Transverse colon (tissue), 4 donors: ENCODE data around the gene PPP1R14D. TPM values are rescaled to one million over a fixed set of nuclear protein-coding genes. Genes with fewer than 3 reads are reported as not detected.
"Not testable (repeated sequence)": the region's sequence is repeated elsewhere in the genome, so short reads cannot be mapped to it uniquely, and the experiment has no call there.

ENCODE experiments used
- DNase-seq: peaks from one replicate; pipeline ENCODE4 v3.0.0-alpha.2; 2019
- H3K27ac ChIP-seq, 4 donors: fragments of 200-600 bp; sonication (generic); 2 replicates each; pipeline ENCODE4 v1.5.1; 2016 to 2018; ENCODE audit warnings: inconsistent platforms in 4 of 4
- H3K27me3 ChIP-seq: fragments of 200-600 bp; sonication (generic); 2 replicates; pipeline ENCODE4 v1.5.1; 2017; ENCODE audit warnings: inconsistent platforms
- H3K36me3 ChIP-seq, 4 donors: fragments of 200-600 bp; sonication (generic); 2 replicates each; pipeline ENCODE4 v1.5.1; 2017 to 2019; ENCODE audit warnings: inconsistent platforms in 4 of 4
- H3K4me1 ChIP-seq, 4 donors: fragments of 200-600 bp; sonication (generic); 2 replicates each; pipeline ENCODE4 v1.5.1; 2017 to 2020; ENCODE audit warnings: inconsistent platforms in 4 of 4
- H3K4me3 ChIP-seq, 4 donors: fragments of 200-600 bp; sonication (generic); 1 replicate in 1 of 4; 2 replicates in 3 of 4; pipeline versions ENCODE4 v1.5.1 to v1.6.1; 2017 to 2019; ENCODE audit warnings: inconsistent platforms in 4 of 4
- H3K9me3 ChIP-seq, 2 donors: fragments of 200-600 bp; sonication (generic); 2 replicates each; pipeline ENCODE4 v1.5.1; 2017 to 2019; ENCODE audit warnings: inconsistent platforms in 2 of 2
- EP300 ChIP-seq: sonication (generic); formaldehyde crosslinking; IDR thresholded peaks from one replicate; pipeline ENCODE4 v1.6.1; 2017; ENCODE audit warnings: antibody characterized with exemption, low read depth
- POLR2A ChIP-seq: fragments of 450-650 bp; IDR thresholded peaks from one replicate; pipeline ENCODE4 v1.6.1; 2016; ENCODE audit warnings: antibody characterized with exemption, mild to moderate bottlenecking, moderate library complexity
- POLR2AphosphoS5 ChIP-seq, 3 donors: sonication (generic); formaldehyde crosslinking; IDR thresholded peaks; one replicate each; pipeline ENCODE4 v1.6.1; 2016; ENCODE audit warnings: antibody characterized with exemption in 3 of 3
- WGBS, 2 donors: methylation state at CpG; one replicate each; pipeline ENCODE4 v1.1.5; 2018; ENCODE audit warnings: low coverage in 1 of 2; 5-methylcytosine and 5-hydroxymethylcytosine counted together
- in situ Hi-C, 4 donors: fragments of 200-750 bp; cut with MboI; loops; one replicate each; pipeline versions ENCODE4 v1.15.0 to v1.15.1; 2017; ENCODE audit warnings: low sequenced_read_pairs in 3 of 4, low pct_ligation_motif_present in 1 of 4, low pct_unique_long_range_greater_than_20kb in 1 of 4
- intact Hi-C: fragments of 100-400 bp; cut with DNase I; formaldehyde crosslinking; loops from one replicate; pipeline ENCODE4 v1.15.1; 2023; ENCODE audit warnings: low total_unique reads
- total RNA-seq, 4 donors: library from RNA; depleted of rRNA; stranded (reverse); fragments of >200 nt; gene quantifications; one replicate each; pipeline ENCODE4 v1.1.0, GENCODE V29; 2016
- TF ChIP-seq, protein P1 (sequence below), 5 experiments: fragments of 200-600 bp in 3 of 5; fragments of 450-650 bp in 2 of 5; sonication (generic) in 3 of 5; IDR thresholded peaks; 1 replicate in 2 of 5; 2 replicates in 3 of 5; pipeline ENCODE4 v1.5.1; 2016 to 2017; ENCODE audit warnings: antibody characterized with exemption in 5 of 5, inconsistent platforms in 3 of 5, mild to moderate bottlenecking in 2 of 5, moderate library complexity in 1 of 5

The PPP1R14D gene
- total RNA-seq, 4 donors from 2014 or later, result 19.5 to 256 (median 144) TPM

- H3K4me1 ChIP-seq, result peaks cover 4 to 36% (median 29%) of the 10 kb centered on the region in 4 donors
- DNase-seq, result no peak
- in situ Hi-C loops, result no loop called here
- no peak overlapping the region for H3K4me3 ChIP-seq
- intact Hi-C loops, result no loop called here
- TF ChIP-seq, protein P1, sequence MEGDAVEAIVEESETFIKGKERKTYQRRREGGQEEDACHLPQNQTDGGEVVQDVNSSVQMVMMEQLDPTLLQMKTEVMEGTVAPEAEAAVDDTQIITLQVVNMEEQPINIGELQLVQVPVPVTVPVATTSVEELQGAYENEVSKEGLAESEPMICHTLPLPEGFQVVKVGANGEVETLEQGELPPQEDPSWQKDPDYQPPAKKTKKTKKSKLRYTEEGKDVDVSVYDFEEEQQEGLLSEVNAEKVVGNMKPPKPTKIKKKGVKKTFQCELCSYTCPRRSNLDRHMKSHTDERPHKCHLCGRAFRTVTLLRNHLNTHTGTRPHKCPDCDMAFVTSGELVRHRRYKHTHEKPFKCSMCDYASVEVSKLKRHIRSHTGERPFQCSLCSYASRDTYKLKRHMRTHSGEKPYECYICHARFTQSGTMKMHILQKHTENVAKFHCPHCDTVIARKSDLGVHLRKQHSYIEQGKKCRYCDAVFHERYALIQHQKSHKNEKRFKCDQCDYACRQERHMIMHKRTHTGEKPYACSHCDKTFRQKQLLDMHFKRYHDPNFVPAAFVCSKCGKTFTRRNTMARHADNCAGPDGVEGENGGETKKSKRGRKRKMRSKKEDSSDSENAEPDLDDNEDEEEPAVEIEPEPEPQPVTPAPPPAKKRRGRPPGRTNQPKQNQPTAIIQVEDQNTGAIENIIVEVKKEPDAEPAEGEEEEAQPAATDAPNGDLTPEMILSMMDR (IDR thresholded peaks at IDR 0.05), result no peak
- TF ChIP-seq EP300, result no peak
- no peak for TF ChIP-seq POLR2AphosphoS5 (IDR thresholded peaks at IDR 0.05)
- TF ChIP-seq POLR2A, result no peak
- H3K27me3 ChIP-seq, result peaks cover 7% of the 10 kb centered on the region
- 75% methylated on average over 1 of the region's 1 CpG; no CpG with 5 or more reads in 1 of the 2 donors for WGBS, 2 donors
- no peaks in the 10 kb centered on the region for H3K9me3 ChIP-seq
- no peaks in the 10 kb centered on the region for H3K36me3 ChIP-seq
- H3K27ac ChIP-seq, result peak overlapping the region in 3 of 4 donors; percentile 66 to 90 (median 77)
Measured at GRCh38 chr15:40870716-40871115, 42.2 kb upstream of the PPP1R14D start.

GRCh38 chr15:40869686-40870085 is 41.2 kb upstream of the PPP1R14D start:
- WGBS, 2 donors, result 75% methylated on average over 5 of the region's 5 CpGs; no CpG with 5 or more reads in 1 of the 2 donors
- H3K36me3 ChIP-seq, result no peaks in the 10 kb centered on the region
- peaks cover 7% of the 10 kb centered on the region for H3K27me3 ChIP-seq
- in situ Hi-C loops, result no loop called here
- TF ChIP-seq, protein P1 (IDR thresholded peaks at IDR 0.05), result no peak
- no peak for TF ChIP-seq POLR2A
- no peak for TF ChIP-seq POLR2AphosphoS5 (IDR thresholded peaks at IDR 0.05)
- TF ChIP-seq EP300, result no peak
- peaks cover 4 to 36% (median 29%) of the 10 kb centered on the region in 4 donors for H3K4me1 ChIP-seq
- intact Hi-C loops, result no loop called here
- no peaks in the 10 kb centered on the region for H3K9me3 ChIP-seq
- H3K27ac ChIP-seq, result no peak overlapping the region
- no peak overlapping the region for H3K4me3 ChIP-seq
- DNase-seq, result no peak

- WGBS, 2 donors, result 91 to 95% methylated on average over 4 of the region's 4 CpGs
- no peak overlapping the region for H3K4me3 ChIP-seq
- H3K4me1 ChIP-seq, result peaks cover 0 to 32% (median 29%) of the 10 kb centered on the region in 4 donors
- H3K36me3 ChIP-seq, result no peaks in the 10 kb centered on the region
- DNase-seq, result no peak
- in situ Hi-C loops (no loop called here), intact Hi-C loops (no loop called here)
- TF ChIP-seq EP300, result no peak
- no peak for TF ChIP-seq POLR2A
- TF ChIP-seq POLR2AphosphoS5 (IDR thresholded peaks at IDR 0.05), result no peak
- TF ChIP-seq, protein P1 (IDR thresholded peaks at IDR 0.05), result no peak
- H3K9me3 ChIP-seq, result no peaks in the 10 kb centered on the region
- no peak overlapping the region for H3K27ac ChIP-seq
- no peaks in the 10 kb centered on the region for H3K27me3 ChIP-seq
Measured at GRCh38 chr15:40867199-40867598, 38.7 kb upstream of the PPP1R14D start.

- no peak for TF ChIP-seq POLR2A
- no peak for TF ChIP-seq EP300
- no peak for TF ChIP-seq POLR2AphosphoS5 (IDR thresholded peaks at IDR 0.05)
- TF ChIP-seq, protein P1 (IDR thresholded peaks at IDR 0.05), result no peak
- WGBS, 2 donors, result 32% methylated on average over 4 of the region's 4 CpGs; no CpG with 5 or more reads in 1 of the 2 donors
Measured at GRCh38 chr15:40863660-40864270, 35.3 kb upstream of the PPP1R14D start.

GRCh38 chr15:40861147-40861546 is 32.6 kb upstream of the PPP1R14D start:
- Histone ChIP-seq H3K27ac (peak overlapping the region in 3 of 4 donors; percentile 60 to 78 (median 67)), H3K4me1 (peaks cover 3 to 51% (median 49%) of the 10 kb centered on the region in 4 donors)
- H3K9me3 ChIP-seq, H3K4me3 ChIP-seq, DNase-seq, in situ Hi-C loops, H3K36me3 ChIP-seq, H3K27me3 ChIP-seq, intact Hi-C loops: not testable (repeated sequence)
- 63 to 76% methylated on average over 4 of the region's 4 CpGs for WGBS, 2 donors

More at GRCh38 chr15:40863660-40864270, 35.3 kb upstream of the PPP1R14D start:
- in situ Hi-C loops, result no loop called here
- no peaks in the 10 kb centered on the region for H3K27me3 ChIP-seq
- peak overlapping the region in 3 of 4 donors; percentile 60 to 78 (median 67) for H3K27ac ChIP-seq
- no peak for DNase-seq
- intact Hi-C loops, result no loop called here
- no peaks in the 10 kb centered on the region for H3K36me3 ChIP-seq
- no peak overlapping the region for H3K4me3 ChIP-seq
- no peaks in the 10 kb centered on the region for H3K9me3 ChIP-seq
- H3K4me1 ChIP-seq, result peaks cover 0 to 34% (median 32%) of the 10 kb centered on the region in 4 donors
